GM12878 (cell line): ENCODE measurements around the gene UBAC2. TPM values are rescaled to one million over a fixed set of nuclear protein-coding genes. Genes with fewer than 3 reads are reported as not detected.
A peak's percentile ranks its signal among the peaks of the same experiment; 100 is the strongest.

Experiments
- ESRRA ChIP-seq: IDR thresholded peaks from 2 replicates; pipeline ENCODE4 v1.6.1; 2012; ENCODE audit warnings: mild to moderate bottlenecking, low read length, improper control_type of control experiment
- HCFC1 ChIP-seq: fragments of 150-350 bp; IDR thresholded peaks from 2 replicates; pipeline ENCODE4 v1.6.1; 2014; ENCODE audit warnings: low read length
- KAT2A ChIP-seq: conservative IDR thresholded peaks from 2 replicates; pipeline ENCODE4 v1.6.1; 2011; ENCODE audit warnings: low read depth, low read length; ENCODE audit not compliant: control insufficient read depth
- NR2F1 ChIP-seq: fragments of 450-650 bp; conservative IDR thresholded peaks from 2 replicates; pipeline ENCODE4 v1.6.1; 2017; ENCODE audit warnings: mild to moderate bottlenecking
- TCF3 ChIP-seq: IDR thresholded peaks from 2 replicates; pipeline ENCODE4 v1.6.1; 2012; ENCODE audit warnings: low read depth, mild to moderate bottlenecking, low read length, borderline replicate concordance; ENCODE audit not compliant: insufficient read depth
- polyA plus RNA-seq, 11 experiments: library from polyadenylated mRNA; depleted of rRNA in 4 of 11; unstranded in 6 of 11; stranded (reverse) in 5 of 11; fragments of >200 nt; fragmentation: Nextera tagmentation in 4 of 11; fragmentation: Illumina TruSeq in 1 of 11; extraction: Ambion mirVana in 4 of 11; extraction: Trizol in 1 of 11; gene quantifications; 1 replicate in 1 of 11; 2 replicates in 10 of 11; pipeline versions ENCODE4 v1.2.1 to v1.2.3, GENCODE V29; 2011 to 2016; ENCODE audit warnings: inconsistent platforms in 2 of 11, missing spikeins in 2 of 11, low read depth in 1 of 11
- total RNA-seq, 4 experiments: library from RNA; depleted of rRNA in 3 of 4; stranded (reverse); fragments of >200 nt in 3 of 4; fragmentation: Illumina TruSeq in 1 of 4; extraction: Trizol in 1 of 4; gene quantifications; 2 replicates each; pipeline versions ENCODE4 v1.2.1 to v1.2.3, GENCODE V29; 2013 to 2021
- TF ChIP-seq, protein P1 (sequence below): fragments of 450-650 bp; IDR thresholded peaks from 2 replicates; pipeline ENCODE4 v1.6.1; 2017; ENCODE audit warnings: low read depth, mild to moderate bottlenecking, moderate library complexity
- TF ChIP-seq, protein P2 (sequence below): fragments of 450-650 bp; formaldehyde crosslinking; IDR thresholded peaks from 2 replicates; pipeline ENCODE4 v1.4.0; 2020; ENCODE audit warnings: mild to moderate bottlenecking, moderate library complexity

The UBAC2 gene
- total and polyA plus RNA-seq, 10 of the 15 experiments (the other 5 are each of a cell fraction or from before 2014, with no cell fraction given), result 3.0 to 54.6 (median 17.4) TPM

DNA sequence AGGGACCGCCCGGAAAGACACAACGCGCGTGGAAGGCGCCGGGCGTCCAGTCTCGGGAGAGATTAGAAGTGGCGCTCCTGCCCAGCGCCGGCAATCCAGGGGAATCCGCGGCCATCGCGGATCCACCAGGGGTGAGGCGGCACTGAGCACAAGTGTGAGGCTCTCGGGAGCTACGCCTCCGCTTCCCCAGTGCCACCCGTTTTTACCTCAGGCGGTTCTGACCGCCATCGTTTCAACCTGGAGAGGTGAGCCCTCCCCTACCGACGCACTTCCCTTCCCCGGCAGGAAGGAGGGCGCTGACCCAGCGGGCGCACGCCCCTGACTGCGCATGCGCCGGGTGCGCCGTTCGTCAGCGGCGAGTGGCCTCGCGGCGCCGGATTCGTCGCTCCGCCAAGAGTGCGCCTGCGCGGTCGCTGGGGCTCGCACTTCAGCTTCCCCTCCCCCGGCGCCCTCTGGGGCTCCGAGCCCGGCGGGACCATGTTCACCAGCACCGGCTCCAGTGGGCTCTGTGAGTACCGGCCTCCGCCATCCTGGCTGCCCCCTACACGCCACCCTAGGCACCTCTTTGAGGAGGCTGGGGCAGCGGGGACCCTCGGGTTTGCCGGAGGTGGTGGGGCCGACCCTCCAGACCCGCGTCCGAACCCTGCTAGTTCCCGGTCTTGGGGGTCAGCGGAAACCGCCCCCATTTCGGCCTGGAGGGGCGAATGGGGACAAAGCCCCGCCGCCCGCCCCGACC, at the start of gene UBAC2 (continued):
- TF ChIP-seq KAT2A (no peak), TCF3 (peak; percentile 63; the same call in 1 of the 2 replicates), HCFC1 (peak; percentile 48; the same call in 1 of the 2 replicates), ESRRA (no peak), NR2F1 (no peak)
- TF ChIP-seq, protein P1, sequence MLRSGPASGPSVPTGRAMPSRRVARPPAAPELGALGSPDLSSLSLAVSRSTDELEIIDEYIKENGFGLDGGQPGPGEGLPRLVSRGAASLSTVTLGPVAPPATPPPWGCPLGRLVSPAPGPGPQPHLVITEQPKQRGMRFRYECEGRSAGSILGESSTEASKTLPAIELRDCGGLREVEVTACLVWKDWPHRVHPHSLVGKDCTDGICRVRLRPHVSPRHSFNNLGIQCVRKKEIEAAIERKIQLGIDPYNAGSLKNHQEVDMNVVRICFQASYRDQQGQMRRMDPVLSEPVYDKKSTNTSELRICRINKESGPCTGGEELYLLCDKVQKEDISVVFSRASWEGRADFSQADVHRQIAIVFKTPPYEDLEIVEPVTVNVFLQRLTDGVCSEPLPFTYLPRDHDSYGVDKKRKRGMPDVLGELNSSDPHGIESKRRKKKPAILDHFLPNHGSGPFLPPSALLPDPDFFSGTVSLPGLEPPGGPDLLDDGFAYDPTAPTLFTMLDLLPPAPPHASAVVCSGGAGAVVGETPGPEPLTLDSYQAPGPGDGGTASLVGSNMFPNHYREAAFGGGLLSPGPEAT, result no peak
- TF ChIP-seq, protein P2, sequence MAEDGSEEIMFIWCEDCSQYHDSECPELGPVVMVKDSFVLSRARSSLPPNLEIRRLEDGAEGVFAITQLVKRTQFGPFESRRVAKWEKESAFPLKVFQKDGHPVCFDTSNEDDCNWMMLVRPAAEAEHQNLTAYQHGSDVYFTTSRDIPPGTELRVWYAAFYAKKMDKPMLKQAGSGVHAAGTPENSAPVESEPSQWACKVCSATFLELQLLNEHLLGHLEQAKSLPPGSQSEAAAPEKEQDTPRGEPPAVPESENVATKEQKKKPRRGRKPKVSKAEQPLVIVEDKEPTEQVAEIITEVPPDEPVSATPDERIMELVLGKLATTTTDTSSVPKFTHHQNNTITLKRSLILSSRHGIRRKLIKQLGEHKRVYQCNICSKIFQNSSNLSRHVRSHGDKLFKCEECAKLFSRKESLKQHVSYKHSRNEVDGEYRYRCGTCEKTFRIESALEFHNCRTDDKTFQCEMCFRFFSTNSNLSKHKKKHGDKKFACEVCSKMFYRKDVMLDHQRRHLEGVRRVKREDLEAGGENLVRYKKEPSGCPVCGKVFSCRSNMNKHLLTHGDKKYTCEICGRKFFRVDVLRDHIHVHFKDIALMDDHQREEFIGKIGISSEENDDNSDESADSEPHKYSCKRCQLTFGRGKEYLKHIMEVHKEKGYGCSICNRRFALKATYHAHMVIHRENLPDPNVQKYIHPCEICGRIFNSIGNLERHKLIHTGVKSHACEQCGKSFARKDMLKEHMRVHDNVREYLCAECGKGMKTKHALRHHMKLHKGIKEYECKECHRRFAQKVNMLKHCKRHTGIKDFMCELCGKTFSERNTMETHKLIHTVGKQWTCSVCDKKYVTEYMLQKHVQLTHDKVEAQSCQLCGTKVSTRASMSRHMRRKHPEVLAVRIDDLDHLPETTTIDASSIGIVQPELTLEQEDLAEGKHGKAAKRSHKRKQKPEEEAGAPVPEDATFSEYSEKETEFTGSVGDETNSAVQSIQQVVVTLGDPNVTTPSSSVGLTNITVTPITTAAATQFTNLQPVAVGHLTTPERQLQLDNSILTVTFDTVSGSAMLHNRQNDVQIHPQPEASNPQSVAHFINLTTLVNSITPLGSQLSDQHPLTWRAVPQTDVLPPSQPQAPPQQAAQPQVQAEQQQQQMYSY (CRISPR knock-in tag), result no peak
